T-helper 2 cell treated with Interferon-gamma antibody and Interleukin-4, amounts not matched to agents 5 μg/mL and 100 μg/mL, for 36 hours (primary cell): Measurements from ENCODE around the gene RASA2.

ENCODE experiments used
- DNase-seq: peaks from one replicate; pipeline ENCODE4 v3.0.0; 2021; ENCODE audit warnings: low spot score
- H3K27ac Mint-ChIP-seq: one replicate; pipeline ENCODE4 v1.8.0; 2021; ENCODE audit warnings: mild to moderate bottlenecking, mixed read lengths
- H3K27me3 Mint-ChIP-seq: one replicate; pipeline ENCODE4 v1.8.0; 2021; ENCODE audit warnings: low read depth, mixed read lengths
- H3K36me3 Mint-ChIP-seq: one replicate; pipeline ENCODE4 v1.8.0; 2021; ENCODE audit warnings: low read depth, mixed read lengths
- H3K4me1 Mint-ChIP-seq: one replicate; pipeline ENCODE4 v1.8.0; 2021; ENCODE audit warnings: low read depth, mixed read lengths
- H3K4me3 Mint-ChIP-seq: one replicate; pipeline ENCODE4 v1.8.0; 2022; ENCODE audit warnings: mild to moderate bottlenecking, moderate library complexity, mixed read lengths
- H3K9me3 Mint-ChIP-seq: one replicate; pipeline ENCODE4 v1.8.0; 2021; ENCODE audit warnings: mixed read lengths

RASA2 gene

DNA sequence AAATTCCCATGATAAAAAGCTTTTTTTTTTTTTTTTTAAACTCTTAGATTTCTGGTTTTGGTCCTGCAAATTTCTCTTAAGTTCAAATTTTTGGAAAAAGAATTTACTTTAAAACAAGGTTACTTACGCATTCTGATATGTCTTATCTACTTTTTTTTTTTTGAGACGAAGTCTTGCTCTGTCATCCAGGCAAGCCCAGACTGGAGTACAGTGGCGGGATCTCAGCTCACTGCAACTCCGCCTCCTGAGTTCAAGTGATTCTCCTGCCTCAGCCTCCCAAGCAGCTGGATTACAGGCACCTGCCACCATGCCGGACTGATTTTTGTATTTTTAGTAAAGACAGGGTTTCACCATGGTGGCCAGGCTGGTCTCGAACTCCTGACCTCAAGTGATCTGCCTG is 83.2 kb downstream of the RASA2 start:
- H3K36me3 Mint-ChIP-seq = peaks cover 29% of the 10 kb centered on the region
- no peak overlapping the region for H3K27ac Mint-ChIP-seq
- no peak for DNase-seq
- H3K27me3 Mint-ChIP-seq = no peaks in the 10 kb centered on the region
- no peaks in the 10 kb centered on the region for H3K9me3 Mint-ChIP-seq
- no peak overlapping the region for H3K4me3 Mint-ChIP-seq
- peaks cover 2% of the 10 kb centered on the region for H3K4me1 Mint-ChIP-seq

DNA sequence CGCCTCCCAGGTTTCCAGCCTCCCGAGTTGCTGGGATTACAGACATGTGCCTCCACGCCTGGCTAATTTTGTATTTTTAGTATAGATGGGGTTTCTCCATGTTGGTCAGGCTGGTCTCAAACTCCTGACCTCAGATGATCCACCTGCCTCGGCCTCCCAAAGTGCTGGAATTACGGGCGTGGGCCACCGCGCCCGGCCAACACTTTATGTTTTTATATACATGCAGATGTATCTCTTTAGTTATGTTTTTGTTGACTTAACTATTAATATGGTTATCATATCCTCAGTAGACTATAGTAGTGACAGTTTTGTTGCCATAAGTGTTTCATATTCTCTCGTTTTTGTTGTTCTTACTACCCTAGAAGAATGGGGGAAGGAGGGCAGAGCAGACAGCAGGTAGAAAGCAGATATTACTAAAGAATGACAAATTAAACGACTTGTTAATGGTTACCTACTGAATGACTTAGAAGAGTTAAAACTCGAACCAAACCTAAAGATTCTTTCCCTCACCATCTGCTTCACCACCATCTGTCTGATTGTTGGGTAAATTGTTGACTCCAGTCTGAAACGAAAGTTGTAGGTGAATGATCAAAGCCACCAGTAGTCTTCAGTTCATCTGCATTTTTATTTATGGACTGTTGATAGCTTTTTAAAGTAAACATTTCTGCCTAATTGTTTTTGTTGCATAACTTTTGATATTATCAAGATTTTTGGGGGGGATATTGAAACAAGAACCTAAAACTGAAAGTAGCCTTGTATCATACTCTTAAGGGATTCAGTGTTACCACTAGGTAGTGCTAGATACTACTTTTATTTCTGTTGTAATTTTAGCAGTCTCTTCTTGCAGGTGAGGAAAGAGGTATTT is 89.3 kb downstream of the RASA2 start:
- Mint-ChIP-seq H3K27me3 (no peaks in the 10 kb centered on the region), H3K27ac (peak overlapping the region; percentile 62), H3K9me3 (no peaks in the 10 kb centered on the region), H3K36me3 (peaks cover 38% of the 10 kb centered on the region), H3K4me3 (peak overlapping the region; percentile 40), H3K4me1 (peaks cover 5% of the 10 kb centered on the region)
- no peak for DNase-seq

DNA sequence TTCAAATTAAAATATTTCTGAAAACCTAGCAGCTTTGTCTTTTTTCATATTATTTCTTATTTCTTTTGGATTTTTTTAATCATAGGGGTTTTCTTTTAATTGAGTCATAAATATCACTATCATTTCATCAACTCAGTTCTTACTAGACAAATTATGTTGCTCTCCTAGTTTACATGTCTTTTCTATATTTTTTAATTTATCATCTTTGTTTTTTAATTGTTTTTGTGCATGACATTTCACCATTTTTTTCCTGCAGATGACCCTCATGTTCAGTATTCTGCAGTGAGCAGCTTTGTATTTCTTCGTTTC is 89.9 kb downstream of the RASA2 start:
- Mint-ChIP-seq H3K9me3 (no peaks in the 10 kb centered on the region), H3K36me3 (peaks cover 35% of the 10 kb centered on the region), H3K4me1 (peaks cover 5% of the 10 kb centered on the region), H3K27me3 (no peaks in the 10 kb centered on the region), H3K4me3 (no peak overlapping the region), H3K27ac (peak overlapping the region; percentile 20)
- no peak for DNase-seq

DNA sequence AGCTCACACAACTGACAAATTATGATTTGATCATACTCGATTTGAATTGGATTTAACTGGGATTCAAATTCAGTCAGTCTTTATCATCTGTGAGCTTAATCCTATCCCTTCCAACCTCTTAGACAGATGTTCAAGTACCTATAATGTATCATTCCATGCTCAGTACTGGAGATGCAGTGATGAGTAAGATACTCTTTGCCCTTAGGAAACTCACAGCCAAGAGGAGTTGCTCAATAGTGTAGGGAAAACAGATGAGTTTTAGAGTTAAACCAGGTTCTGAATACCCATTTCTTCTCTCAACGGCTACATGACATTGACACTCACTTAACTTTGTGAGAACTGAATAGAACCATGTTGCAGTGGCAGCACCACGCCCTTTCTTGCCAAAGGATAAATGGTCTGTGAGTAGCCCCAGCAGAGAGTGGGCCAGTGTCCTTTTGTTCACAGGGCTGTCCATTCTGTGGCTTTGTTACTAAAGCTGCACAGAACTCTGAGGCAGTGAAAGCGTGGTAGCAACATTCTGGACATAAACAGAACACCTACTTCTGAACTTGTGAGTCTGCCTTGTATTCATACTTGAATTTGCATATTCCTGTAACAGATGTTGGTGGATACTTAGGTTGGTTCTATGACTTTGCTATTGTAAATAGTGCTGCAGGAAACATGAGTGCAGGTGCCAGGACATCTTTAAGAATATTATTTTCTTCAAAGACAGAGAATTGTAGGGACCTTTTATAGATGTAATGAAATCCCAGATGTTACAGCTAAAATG is 91.6 kb downstream of the RASA2 start:
- Mint-ChIP-seq H3K9me3 (no peaks in the 10 kb centered on the region), H3K36me3 (peaks cover 32% of the 10 kb centered on the region), H3K27me3 (no peaks in the 10 kb centered on the region), H3K27ac (no peak overlapping the region), H3K4me3 (no peak overlapping the region), H3K4me1 (peaks cover 5% of the 10 kb centered on the region)
- DNase-seq = no peak

DNA sequence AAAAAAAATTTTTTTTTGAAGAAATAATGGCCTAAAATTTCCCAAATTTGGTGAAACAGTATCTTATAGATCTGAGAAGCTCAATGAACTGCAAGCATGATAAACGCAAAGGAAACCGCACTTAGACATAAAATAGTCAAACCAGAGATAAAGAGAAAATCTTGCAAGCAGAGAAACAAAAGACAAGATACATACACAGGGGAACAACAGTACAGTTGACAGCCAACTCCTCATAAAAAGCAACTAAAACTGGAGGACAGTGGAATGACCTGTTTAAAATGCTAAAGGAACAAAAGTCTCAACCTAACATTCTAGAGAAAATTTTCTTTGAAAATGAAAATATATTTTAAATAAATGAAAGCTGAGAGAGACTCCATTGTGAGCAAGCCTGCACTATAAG is 107.5 kb downstream of the RASA2 start:
- no peaks in the 10 kb centered on the region for H3K27me3 Mint-ChIP-seq
- peaks cover 73% of the 10 kb centered on the region for H3K36me3 Mint-ChIP-seq
- H3K9me3 Mint-ChIP-seq = peaks cover 18% of the 10 kb centered on the region
- H3K4me1 Mint-ChIP-seq = no peaks in the 10 kb centered on the region
- H3K4me3 Mint-ChIP-seq = no peak overlapping the region
- DNase-seq = no peak
- H3K27ac Mint-ChIP-seq = no peak overlapping the region

DNA sequence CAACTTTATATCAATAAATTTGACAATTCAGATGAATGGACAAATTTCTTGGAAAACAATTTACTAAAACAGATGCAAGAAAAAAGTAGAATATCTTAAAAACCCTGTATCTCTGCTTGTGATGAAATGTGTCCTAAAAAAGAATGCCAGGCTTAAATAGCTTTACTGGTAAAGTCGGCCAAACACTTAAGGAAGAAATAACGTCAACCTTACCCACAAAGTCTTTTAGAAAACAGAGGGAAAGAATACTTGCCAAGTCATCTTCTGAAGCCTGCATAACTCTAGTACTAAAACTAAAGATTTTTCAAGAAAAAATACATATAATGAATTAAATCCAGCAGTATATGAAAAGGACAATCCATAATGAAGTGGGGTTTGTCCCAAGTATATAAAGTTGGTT is 111.1 kb downstream of the RASA2 start:
- H3K9me3 Mint-ChIP-seq = peaks cover 25% of the 10 kb centered on the region
- DNase-seq = no peak
- no peak overlapping the region for H3K4me3 Mint-ChIP-seq
- no peaks in the 10 kb centered on the region for H3K4me1 Mint-ChIP-seq
- peaks cover 80% of the 10 kb centered on the region for H3K36me3 Mint-ChIP-seq
- no peak overlapping the region for H3K27ac Mint-ChIP-seq
- H3K27me3 Mint-ChIP-seq = no peaks in the 10 kb centered on the region

DNA sequence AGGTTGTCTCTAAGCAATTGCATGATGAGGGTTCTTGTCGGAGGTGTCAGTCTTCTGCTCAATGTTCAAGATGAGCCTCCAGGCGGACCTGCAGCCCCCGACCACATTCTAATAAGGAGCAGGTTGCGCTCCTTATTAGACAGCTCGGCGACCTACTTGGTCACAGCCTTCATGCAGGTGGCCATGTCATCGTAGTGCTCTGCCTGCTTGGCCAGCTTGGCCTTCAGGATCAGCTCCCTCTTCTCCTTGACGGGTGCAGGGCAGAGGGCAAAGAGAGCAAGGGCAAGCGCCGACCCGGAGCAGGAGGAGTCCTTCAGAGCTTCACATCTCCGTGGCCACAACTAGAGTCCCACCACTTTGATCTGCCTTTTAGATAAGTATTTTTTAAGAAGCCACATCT is 113.5 kb downstream of the RASA2 start:
- no peak for DNase-seq
- Mint-ChIP-seq H3K9me3 (peaks cover 13% of the 10 kb centered on the region), H3K4me1 (no peaks in the 10 kb centered on the region), H3K27ac (no peak overlapping the region), H3K36me3 (peaks cover 65% of the 10 kb centered on the region), H3K4me3 (no peak overlapping the region), H3K27me3 (no peaks in the 10 kb centered on the region)

DNA sequence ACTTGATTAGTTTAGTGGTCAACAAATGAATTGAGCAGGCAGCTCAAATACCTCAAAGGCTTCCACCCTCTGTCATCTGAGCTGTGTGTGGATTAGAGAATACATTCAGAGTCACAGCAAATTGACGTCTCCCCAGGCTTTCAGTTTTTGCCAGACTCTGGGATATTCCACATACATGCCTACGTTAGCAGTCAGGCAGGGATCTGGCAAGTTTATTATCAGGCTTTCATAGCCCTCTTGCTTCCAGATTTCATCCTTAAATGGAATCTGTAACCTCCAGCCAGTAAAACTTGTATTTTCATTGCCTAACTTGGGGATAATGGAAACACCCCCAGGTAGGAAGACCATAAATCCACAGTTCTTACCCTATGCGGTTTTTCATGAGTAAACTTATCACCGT is 115.9 kb downstream of the RASA2 start:
- H3K27ac Mint-ChIP-seq = no peak overlapping the region
- no peak for DNase-seq
- no peaks in the 10 kb centered on the region for H3K4me1 Mint-ChIP-seq
- no peak overlapping the region for H3K4me3 Mint-ChIP-seq
- H3K36me3 Mint-ChIP-seq = peaks cover 50% of the 10 kb centered on the region
- H3K9me3 Mint-ChIP-seq = peaks cover 13% of the 10 kb centered on the region
- no peaks in the 10 kb centered on the region for H3K27me3 Mint-ChIP-seq

DNA sequence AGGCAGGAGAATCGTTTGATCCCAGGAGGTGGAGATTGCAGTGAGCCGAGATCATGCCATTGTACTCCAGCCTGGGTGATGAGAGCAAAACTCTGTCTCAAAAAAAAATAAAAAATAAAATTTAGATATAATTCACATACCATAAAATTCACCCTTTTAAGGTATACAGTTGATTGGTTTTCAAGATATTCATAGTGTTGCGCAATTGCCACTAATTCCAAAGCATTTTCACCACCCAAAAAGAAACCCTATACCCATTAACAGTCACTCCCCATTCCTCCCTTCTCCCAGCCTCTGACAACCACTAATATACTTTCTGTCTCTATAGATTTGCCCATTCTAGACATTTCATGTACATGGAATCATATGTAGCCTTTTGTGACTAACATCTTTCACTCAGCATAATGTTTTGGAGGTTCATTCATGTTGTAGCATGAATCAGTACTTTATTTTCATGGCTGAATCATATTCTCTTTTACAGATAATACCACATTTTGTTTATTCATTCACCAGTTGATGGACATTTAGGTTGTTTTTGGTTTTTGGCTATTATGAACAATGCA is 116.7 kb downstream of the RASA2 start:
- no peak for DNase-seq
- H3K27me3 Mint-ChIP-seq = no peaks in the 10 kb centered on the region
- H3K4me3 Mint-ChIP-seq = no peak overlapping the region
- H3K9me3 Mint-ChIP-seq = peaks cover 13% of the 10 kb centered on the region
- H3K36me3 Mint-ChIP-seq = peaks cover 54% of the 10 kb centered on the region
- no peaks in the 10 kb centered on the region for H3K4me1 Mint-ChIP-seq
- no peak overlapping the region for H3K27ac Mint-ChIP-seq

DNA sequence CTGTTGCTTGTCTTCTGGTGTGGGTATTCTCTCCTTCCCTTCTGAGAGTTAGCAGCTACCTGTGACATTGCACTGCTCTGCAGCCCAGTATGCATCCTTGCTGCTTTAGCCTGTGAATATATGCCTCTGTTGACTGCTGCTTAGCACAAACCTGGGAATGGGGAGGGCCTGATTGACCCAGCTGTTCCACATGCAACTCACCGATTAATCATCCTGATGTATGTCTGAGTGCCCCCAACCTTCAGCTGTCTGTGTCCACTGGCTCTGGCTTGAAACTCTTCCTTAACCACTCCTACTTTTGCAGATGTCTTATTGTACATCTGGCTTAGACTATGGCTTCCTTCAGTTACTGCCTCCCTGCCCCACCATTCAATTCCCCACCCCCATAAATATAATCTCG is 119.1 kb downstream of the RASA2 start:
- H3K9me3 Mint-ChIP-seq = peaks cover 7% of the 10 kb centered on the region
- H3K36me3 Mint-ChIP-seq = peaks cover 49% of the 10 kb centered on the region
- no peak overlapping the region for H3K27ac Mint-ChIP-seq
- H3K27me3 Mint-ChIP-seq = no peaks in the 10 kb centered on the region
- DNase-seq = no peak
- no peak overlapping the region for H3K4me3 Mint-ChIP-seq
- H3K4me1 Mint-ChIP-seq = no peaks in the 10 kb centered on the region

DNA sequence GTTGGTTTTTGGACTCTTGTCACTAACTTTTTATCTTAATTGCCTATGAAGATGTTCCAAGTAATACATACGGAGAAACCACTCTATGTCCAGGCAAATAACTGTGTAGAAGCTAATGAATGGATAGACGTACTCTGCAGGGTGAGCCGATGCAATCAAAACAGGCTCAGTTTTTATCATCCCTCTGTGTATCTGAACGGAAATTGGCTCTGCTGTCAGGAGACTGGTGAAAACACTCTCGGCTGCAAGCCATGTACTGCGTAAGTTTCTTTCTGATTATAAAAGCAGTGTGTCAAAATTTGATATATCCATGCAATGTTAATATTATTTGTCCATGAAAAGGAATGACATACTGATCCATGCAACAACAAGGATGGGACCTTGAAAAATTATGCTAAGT is 121.6 kb downstream of the RASA2 start:
- peaks cover 45% of the 10 kb centered on the region for H3K36me3 Mint-ChIP-seq
- no peak overlapping the region for H3K27ac Mint-ChIP-seq
- H3K4me3 Mint-ChIP-seq = no peak overlapping the region

DNA sequence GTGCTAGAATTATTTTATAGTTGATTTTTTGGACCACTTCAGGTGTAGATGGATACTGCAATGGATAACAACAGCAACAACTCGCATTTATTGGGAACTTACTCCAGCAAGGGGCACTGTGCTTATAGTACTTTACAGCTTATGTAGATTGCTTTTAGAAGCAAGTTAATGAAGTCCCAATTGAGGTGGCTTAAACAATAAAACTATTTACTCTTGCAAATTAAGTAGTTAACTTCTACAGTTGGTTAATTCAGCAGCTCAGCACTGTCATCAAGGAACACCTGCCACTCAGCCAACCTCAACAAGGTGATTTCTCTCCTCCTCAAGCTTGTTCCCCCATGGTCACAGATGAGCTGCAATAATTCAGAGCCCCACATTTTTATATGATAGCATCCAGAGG is 124.1 kb downstream of the RASA2 start:
- Mint-ChIP-seq H3K36me3 (peaks cover 47% of the 10 kb centered on the region), H3K27ac (no peak overlapping the region), H3K9me3 (no peaks in the 10 kb centered on the region), H3K27me3 (no peaks in the 10 kb centered on the region), H3K4me1 (no peaks in the 10 kb centered on the region), H3K4me3 (no peak overlapping the region)
- DNase-seq = no peak

More for the DNA sequence above, 121.6 kb downstream of the RASA2 start:
- DNase-seq = no peak
- no peaks in the 10 kb centered on the region for H3K9me3 Mint-ChIP-seq
- no peaks in the 10 kb centered on the region for H3K27me3 Mint-ChIP-seq
- H3K4me1 Mint-ChIP-seq = no peaks in the 10 kb centered on the region

DNA sequence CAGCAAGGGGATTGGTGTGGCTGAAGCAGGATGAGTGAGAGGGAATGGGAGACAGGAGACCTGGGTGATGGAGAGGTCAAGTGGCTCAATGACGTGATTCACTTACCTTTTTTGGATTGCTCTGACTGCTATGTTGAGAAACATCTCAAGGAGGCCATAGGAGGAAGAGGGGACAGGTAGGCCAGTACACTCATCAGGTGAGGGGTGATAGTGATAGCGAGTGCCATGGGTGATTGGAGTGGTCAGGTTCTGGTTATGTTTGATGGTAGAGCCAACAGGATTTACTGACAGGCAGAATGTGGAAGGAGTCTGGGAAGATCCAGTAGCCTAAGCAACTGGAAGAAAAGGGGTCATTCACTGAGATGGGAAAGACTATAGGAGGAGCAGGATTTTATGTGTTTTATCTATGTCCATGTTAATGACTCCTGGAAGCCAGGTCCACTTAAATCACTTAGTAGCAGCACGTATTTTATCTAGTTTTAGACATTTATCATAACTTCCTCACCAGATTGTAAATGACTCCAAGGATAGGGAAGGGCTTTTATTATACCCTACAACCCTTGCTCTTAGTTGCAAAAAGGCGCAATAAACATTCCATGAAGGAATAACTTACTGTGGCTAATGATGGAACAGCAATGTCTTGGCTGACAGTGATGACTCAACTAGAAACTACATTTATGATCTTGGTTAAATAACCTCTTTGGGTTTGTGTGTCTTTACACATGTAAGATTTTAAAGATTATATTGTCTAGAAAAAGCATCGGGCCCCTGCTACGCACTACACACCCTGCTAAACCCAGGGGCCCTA is 131.5 kb downstream of the RASA2 start:
- Mint-ChIP-seq H3K27ac (no peak overlapping the region), H3K9me3 (no peaks in the 10 kb centered on the region), H3K4me1 (peaks cover 10% of the 10 kb centered on the region), H3K27me3 (no peaks in the 10 kb centered on the region), H3K36me3 (peaks cover 25% of the 10 kb centered on the region), H3K4me3 (no peak overlapping the region)
- no peak for DNase-seq

DNA sequence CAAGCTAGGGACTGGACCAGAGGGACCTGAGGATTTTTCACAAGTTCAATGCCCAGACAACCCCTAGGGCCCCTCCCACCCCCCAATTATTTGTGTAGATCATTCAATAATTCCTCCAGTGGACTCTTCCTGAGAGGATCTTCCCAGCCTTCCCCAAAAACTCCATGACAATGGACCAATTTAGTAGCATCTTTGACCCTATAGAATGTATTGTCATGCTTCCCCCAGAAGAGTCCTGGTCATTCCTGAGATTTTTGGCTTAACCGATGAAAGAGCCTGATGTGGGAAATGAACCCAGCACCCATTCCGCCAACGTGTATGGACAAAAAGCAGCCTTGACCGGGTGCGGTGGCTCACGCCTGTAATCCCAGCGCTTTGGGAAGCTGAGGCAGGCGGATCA is 132.1 kb downstream of the RASA2 start:
- Mint-ChIP-seq H3K4me1 (peaks cover 10% of the 10 kb centered on the region), H3K9me3 (no peaks in the 10 kb centered on the region), H3K27me3 (no peaks in the 10 kb centered on the region), H3K27ac (no peak overlapping the region), H3K36me3 (peaks cover 25% of the 10 kb centered on the region), H3K4me3 (no peak overlapping the region)
- no peak for DNase-seq
